ENCODE data around the gene ENPP1. TPM values are rescaled to one million over a fixed set of nuclear protein-coding genes. Genes with fewer than 3 reads are reported as not detected.

The ENPP1 gene
- total and polyA plus RNA-seq, 9 of the 15 experiments (the other 6 are each of a cell fraction or from before 2014, with no cell fraction given) = 0.03 to 0.56 (median 0.14) TPM

GRCh38 chr6:131807644-131808459, at the start of gene ENPP1 (continued):
- no peak for TF ChIP-seq NEUROD1 (IDR thresholded peaks at IDR 0.05; ENCODE audit: borderline replicate concordance, low read depth, low read length, partially characterized antibody)
- TF ChIP-seq, protein P1, sequence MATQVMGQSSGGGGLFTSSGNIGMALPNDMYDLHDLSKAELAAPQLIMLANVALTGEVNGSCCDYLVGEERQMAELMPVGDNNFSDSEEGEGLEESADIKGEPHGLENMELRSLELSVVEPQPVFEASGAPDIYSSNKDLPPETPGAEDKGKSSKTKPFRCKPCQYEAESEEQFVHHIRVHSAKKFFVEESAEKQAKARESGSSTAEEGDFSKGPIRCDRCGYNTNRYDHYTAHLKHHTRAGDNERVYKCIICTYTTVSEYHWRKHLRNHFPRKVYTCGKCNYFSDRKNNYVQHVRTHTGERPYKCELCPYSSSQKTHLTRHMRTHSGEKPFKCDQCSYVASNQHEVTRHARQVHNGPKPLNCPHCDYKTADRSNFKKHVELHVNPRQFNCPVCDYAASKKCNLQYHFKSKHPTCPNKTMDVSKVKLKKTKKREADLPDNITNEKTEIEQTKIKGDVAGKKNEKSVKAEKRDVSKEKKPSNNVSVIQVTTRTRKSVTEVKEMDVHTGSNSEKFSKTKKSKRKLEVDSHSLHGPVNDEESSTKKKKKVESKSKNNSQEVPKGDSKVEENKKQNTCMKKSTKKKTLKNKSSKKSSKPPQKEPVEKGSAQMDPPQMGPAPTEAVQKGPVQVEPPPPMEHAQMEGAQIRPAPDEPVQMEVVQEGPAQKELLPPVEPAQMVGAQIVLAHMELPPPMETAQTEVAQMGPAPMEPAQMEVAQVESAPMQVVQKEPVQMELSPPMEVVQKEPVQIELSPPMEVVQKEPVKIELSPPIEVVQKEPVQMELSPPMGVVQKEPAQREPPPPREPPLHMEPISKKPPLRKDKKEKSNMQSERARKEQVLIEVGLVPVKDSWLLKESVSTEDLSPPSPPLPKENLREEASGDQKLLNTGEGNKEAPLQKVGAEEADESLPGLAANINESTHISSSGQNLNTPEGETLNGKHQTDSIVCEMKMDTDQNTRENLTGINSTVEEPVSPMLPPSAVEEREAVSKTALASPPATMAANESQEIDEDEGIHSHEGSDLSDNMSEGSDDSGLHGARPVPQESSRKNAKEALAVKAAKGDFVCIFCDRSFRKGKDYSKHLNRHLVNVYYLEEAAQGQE (IDR thresholded peaks at IDR 0.05; ENCODE audit: borderline replicate concordance) = peak; percentile 16; the same call in 1 of the 2 replicates
- TF ChIP-seq, protein P1 (CRISPR knock-in tag; IDR thresholded peaks at IDR 0.05; ENCODE audit: low read depth) = no peak
- TF ChIP-seq, protein P2, sequence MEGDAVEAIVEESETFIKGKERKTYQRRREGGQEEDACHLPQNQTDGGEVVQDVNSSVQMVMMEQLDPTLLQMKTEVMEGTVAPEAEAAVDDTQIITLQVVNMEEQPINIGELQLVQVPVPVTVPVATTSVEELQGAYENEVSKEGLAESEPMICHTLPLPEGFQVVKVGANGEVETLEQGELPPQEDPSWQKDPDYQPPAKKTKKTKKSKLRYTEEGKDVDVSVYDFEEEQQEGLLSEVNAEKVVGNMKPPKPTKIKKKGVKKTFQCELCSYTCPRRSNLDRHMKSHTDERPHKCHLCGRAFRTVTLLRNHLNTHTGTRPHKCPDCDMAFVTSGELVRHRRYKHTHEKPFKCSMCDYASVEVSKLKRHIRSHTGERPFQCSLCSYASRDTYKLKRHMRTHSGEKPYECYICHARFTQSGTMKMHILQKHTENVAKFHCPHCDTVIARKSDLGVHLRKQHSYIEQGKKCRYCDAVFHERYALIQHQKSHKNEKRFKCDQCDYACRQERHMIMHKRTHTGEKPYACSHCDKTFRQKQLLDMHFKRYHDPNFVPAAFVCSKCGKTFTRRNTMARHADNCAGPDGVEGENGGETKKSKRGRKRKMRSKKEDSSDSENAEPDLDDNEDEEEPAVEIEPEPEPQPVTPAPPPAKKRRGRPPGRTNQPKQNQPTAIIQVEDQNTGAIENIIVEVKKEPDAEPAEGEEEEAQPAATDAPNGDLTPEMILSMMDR (IDR thresholded peaks at IDR 0.05 in 2 of 3, conservative IDR thresholded peaks at IDR 0.05 in 1 of 3; ENCODE audit: insufficient read depth in 2 of 3, low read depth in 1 of 3, low read length in 3 of 3) = peak in 2 of 3 experiments; percentile 13 to 42; a peak in 1 of 6 replicates
- TF ChIP-seq SOX6 (IDR thresholded peaks at IDR 0.05) = no peak
- TF ChIP-seq, protein P3, sequence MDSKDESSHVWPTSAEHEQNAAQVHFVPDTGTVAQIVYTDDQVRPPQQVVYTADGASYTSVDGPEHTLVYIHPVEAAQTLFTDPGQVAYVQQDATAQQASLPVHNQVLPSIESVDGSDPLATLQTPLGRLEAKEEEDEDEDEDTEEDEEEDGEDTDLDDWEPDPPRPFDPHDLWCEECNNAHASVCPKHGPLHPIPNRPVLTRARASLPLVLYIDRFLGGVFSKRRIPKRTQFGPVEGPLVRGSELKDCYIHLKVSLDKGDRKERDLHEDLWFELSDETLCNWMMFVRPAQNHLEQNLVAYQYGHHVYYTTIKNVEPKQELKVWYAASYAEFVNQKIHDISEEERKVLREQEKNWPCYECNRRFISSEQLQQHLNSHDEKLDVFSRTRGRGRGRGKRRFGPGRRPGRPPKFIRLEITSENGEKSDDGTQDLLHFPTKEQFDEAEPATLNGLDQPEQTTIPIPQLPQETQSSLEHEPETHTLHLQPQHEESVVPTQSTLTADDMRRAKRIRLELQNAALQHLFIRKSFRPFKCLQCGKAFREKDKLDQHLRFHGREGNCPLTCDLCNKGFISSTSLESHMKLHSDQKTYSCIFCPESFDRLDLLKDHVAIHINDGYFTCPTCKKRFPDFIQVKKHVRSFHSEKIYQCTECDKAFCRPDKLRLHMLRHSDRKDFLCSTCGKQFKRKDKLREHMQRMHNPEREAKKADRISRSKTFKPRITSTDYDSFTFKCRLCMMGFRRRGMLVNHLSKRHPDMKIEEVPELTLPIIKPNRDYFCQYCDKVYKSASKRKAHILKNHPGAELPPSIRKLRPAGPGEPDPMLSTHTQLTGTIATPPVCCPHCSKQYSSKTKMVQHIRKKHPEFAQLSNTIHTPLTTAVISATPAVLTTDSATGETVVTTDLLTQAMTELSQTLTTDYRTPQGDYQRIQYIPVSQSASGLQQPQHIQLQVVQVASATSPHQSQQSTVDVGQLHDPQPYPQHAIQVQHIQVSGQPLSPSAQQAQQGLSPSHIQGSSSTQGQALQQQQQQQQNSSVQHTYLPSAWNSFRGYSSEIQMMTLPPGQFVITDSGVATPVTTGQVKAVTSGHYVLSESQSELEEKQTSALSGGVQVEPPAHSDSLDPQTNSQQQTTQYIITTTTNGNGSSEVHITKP (IDR thresholded peaks at IDR 0.05; ENCODE audit: partially characterized antibody) = no peak
- no peak for TF ChIP-seq COPS2 (conservative IDR thresholded peaks at IDR 0.05)
- TF ChIP-seq LCOR (CRISPR knock-in tag; IDR thresholded peaks at IDR 0.05) = peak; percentile 81; the same call in 1 of the 2 replicates
- TF ChIP-seq ILF3 (IDR thresholded peaks at IDR 0.05; ENCODE audit: borderline replicate concordance) = no peak
- no peak for TF ChIP-seq ZBED1 (IDR thresholded peaks at IDR 0.05)
- TF ChIP-seq THRA (IDR thresholded peaks at IDR 0.05) = no peak

Data from K562 (cell line).